DND-41 (cell line): ENCODE data around the gene FITM1.

ENCODE experiments used
- ATAC-seq: fragments of 200-7000 bp; cut with Tn5 transposase; 3 replicates; pipeline ENCODE4 v1.9.1; 2021; ENCODE audit warnings: low read depth; ENCODE audit not compliant: insufficient read depth
- DNase-seq: peaks from one replicate; pipeline ENCODE4 v3.0.0-alpha.2; 2020
- H2AFZ ChIP-seq: 2 replicates; pipeline ENCODE4 v1.6.0; 2012; ENCODE audit warnings: low read depth, low read length
- H3K27ac ChIP-seq: 2 replicates; pipeline ENCODE4 v1.5.1; 2012; ENCODE audit warnings: low read length, inconsistent platforms
- H3K27me3 ChIP-seq: fragments of 200-600 bp; sonication (generic); 2 replicates; pipeline ENCODE4 v1.6.0; 2012; ENCODE audit warnings: low read length, mild to moderate bottlenecking, inconsistent platforms; ENCODE audit not compliant: insufficient read depth, poor library complexity
- H3K36me3 ChIP-seq: 2 replicates; pipeline ENCODE4 v1.5.1; 2012; ENCODE audit warnings: low read length, inconsistent platforms; ENCODE audit not compliant: insufficient read depth
- H3K4me1 ChIP-seq: 2 replicates; pipeline ENCODE4 v1.5.1; 2012; ENCODE audit warnings: mild to moderate bottlenecking, low read length; ENCODE audit not compliant: insufficient read depth
- H3K4me2 ChIP-seq: 2 replicates; pipeline ENCODE4 v1.6.0; 2012; ENCODE audit warnings: mild to moderate bottlenecking, moderate library complexity, low read length, inconsistent platforms; ENCODE audit not compliant: insufficient read depth
- H3K4me3 ChIP-seq, 2 experiments: fragments of 200-600 bp in 1 of 2; shearing (Covaris generic) in 1 of 2; 2 replicates each; pipeline ENCODE4 v1.5.1; 2012 to 2016; ENCODE audit warnings: inconsistent platforms in 2 of 2, low read length in 2 of 2, mild to moderate bottlenecking in 2 of 2, low read depth in 1 of 2, moderate library complexity in 1 of 2
- H3K79me2 ChIP-seq: 2 replicates; pipeline ENCODE4 v1.6.0; 2012; ENCODE audit warnings: low read length, inconsistent platforms; ENCODE audit not compliant: insufficient read depth
- H3K9ac ChIP-seq: 2 replicates; pipeline ENCODE4 v1.6.0; 2012; ENCODE audit warnings: low read depth, mild to moderate bottlenecking, inconsistent platforms, low read length, moderate library complexity
- H3K9me3 ChIP-seq: 2 replicates; pipeline ENCODE4 v1.5.1; 2012; ENCODE audit warnings: low read length, moderate library complexity, mild to moderate bottlenecking, inconsistent platforms; ENCODE audit not compliant: insufficient read depth, severe bottlenecking
- H4K20me1 ChIP-seq: 2 replicates; pipeline ENCODE4 v1.6.0; 2012; ENCODE audit warnings: low read length; ENCODE audit not compliant: insufficient read depth
- EZH2 ChIP-seq: IDR thresholded peaks from 3 replicates; pipeline ENCODE4 v1.6.1; 2012; ENCODE audit warnings: borderline replicate concordance, low read depth, mild to moderate bottlenecking, moderate library complexity, low read length, inconsistent platforms; ENCODE audit not compliant: severe bottlenecking
- TF ChIP-seq, protein P1 (sequence below): IDR thresholded peaks from 2 replicates; pipeline ENCODE4 v1.5.1; 2012; ENCODE audit warnings: borderline replicate concordance, low read length, moderate library complexity, mild to moderate bottlenecking; ENCODE audit not compliant: poor library complexity, severe bottlenecking; ENCODE audit errors: extremely low read depth

The FITM1 gene

DNA sequence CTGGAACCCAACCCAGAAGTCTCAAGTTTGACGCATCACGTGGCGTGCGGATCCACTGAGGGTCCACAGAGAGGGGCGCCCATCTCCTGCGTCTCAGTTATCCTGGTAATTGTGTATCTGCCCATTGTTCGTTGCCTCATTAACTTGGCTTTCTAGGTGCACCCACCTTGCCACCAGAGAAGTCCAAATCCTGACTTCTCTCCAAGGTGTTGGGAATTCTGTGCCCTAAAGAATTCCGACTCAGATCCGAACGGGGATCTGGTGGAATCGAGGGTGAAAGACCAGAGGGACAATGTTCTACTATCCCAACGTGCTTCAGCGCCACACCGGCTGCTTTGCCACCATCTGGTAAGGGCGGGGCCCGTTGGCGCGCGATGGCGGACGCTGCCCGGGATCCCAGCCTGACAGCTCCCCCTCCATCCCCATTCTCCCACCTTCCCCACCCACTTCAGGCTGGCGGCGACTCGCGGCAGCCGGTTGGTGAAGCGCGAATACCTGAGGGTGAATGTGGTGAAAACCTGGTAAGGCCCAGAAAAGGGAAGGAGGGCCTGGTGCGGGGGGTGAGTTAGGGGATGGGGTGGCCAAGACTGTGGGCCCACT lies 41.9 kb downstream of the FITM1 start:
- Histone ChIP-seq H3K27ac (no peak overlapping the region), H3K4me2 (no peak overlapping the region), H4K20me1 (no peaks in the 10 kb centered on the region), H3K27me3 (no peaks in the 10 kb centered on the region), H2AFZ (no peak overlapping the region), H3K4me1 (no peaks in the 10 kb centered on the region), H3K9ac (no peak overlapping the region), H3K79me2 (no peaks in the 10 kb centered on the region), H3K9me3 (no peaks in the 10 kb centered on the region), H3K4me3 (no peak overlapping the region), H3K36me3 (no peaks in the 10 kb centered on the region)
- TF ChIP-seq, protein P1, sequence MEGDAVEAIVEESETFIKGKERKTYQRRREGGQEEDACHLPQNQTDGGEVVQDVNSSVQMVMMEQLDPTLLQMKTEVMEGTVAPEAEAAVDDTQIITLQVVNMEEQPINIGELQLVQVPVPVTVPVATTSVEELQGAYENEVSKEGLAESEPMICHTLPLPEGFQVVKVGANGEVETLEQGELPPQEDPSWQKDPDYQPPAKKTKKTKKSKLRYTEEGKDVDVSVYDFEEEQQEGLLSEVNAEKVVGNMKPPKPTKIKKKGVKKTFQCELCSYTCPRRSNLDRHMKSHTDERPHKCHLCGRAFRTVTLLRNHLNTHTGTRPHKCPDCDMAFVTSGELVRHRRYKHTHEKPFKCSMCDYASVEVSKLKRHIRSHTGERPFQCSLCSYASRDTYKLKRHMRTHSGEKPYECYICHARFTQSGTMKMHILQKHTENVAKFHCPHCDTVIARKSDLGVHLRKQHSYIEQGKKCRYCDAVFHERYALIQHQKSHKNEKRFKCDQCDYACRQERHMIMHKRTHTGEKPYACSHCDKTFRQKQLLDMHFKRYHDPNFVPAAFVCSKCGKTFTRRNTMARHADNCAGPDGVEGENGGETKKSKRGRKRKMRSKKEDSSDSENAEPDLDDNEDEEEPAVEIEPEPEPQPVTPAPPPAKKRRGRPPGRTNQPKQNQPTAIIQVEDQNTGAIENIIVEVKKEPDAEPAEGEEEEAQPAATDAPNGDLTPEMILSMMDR: no peak
- no peak for TF ChIP-seq EZH2
- no peak for DNase-seq
- no peak for ATAC-seq

DNA sequence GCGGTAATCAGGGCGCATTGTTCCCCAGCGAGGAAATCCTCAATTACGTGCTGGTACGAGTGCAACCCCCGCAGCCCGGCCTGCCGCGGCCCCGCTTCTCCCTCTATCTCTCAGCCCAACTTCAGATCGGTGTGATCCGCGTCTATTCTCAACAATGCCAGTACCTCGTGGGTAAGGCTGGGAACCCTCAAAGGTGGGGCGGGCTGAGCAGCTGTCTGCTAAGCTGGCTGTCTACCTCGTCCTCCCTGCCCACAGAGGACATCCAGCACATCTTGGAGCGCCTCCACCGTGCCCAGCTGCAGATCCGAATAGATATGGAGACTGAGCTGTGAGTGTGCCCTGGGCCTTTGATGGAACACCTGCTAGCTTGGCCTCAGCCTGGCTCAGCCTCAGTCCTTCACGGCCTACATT lies 42.4 kb downstream of the FITM1 start:
- H3K4me2 ChIP-seq: no peak overlapping the region
- no peak overlapping the region for H2AFZ ChIP-seq
- no peak for TF ChIP-seq EZH2
- TF ChIP-seq, protein P1: no peak
- no peaks in the 10 kb centered on the region for H3K79me2 ChIP-seq
- no peak overlapping the region for H3K4me3 ChIP-seq
- H4K20me1 ChIP-seq: no peaks in the 10 kb centered on the region
- DNase-seq (peak; percentile 25), ATAC-seq (peak; percentile 23; the same call in 2 of the 3 replicates)
- no peak overlapping the region for H3K9ac ChIP-seq
- no peak overlapping the region for H3K27ac ChIP-seq
- no peaks in the 10 kb centered on the region for H3K36me3 ChIP-seq
- no peaks in the 10 kb centered on the region for H3K9me3 ChIP-seq
- no peaks in the 10 kb centered on the region for H3K4me1 ChIP-seq
- no peaks in the 10 kb centered on the region for H3K27me3 ChIP-seq

DNA sequence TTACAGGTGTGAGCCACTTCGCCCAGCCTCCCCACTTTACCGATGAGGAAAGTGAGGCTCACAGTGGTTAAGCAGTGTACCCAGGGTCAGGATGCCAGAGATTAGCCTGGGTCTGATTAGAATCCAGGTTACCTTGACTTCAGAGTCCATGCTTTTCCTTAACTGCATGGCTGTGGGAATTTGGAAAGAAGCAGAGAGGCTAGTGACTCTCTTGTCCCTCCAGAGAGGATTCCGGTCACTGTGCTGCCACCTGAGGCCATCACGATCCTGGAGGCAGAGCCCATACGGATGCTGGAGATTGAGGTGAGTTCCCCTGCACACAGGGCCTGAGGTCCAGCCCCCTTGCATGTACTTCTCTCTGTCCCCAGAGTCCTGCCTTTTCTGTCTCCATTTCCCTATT lies 46.1 kb downstream of the FITM1 start:
- Histone ChIP-seq H3K79me2 (no peaks in the 10 kb centered on the region), H3K4me1 (no peaks in the 10 kb centered on the region), H4K20me1 (peaks cover 10% of the 10 kb centered on the region; the same call in 1 of the 2 replicates), H3K9me3 (no peaks in the 10 kb centered on the region), H2AFZ (no peak overlapping the region), H3K4me2 (no peak overlapping the region), H3K27me3 (no peaks in the 10 kb centered on the region), H3K27ac (no peak overlapping the region), H3K36me3 (peaks cover 34% of the 10 kb centered on the region), H3K4me3 (no peak overlapping the region), H3K9ac (no peak overlapping the region)
- TF ChIP-seq, protein P1: no peak
- no peak for TF ChIP-seq EZH2
- no peak for ATAC-seq
- DNase-seq: no peak
